Stimulated activated CD4-positive, alpha-beta T cell treated with anti-CD3 and anti-CD28 coated beads, Interleukin-12 subunit alpha, Interleukin-12 subunit beta, amount 100 ng/mL, for 48 hours (primary cell): ENCODE results near the gene STAC3.

ENCODE experiments used
- DNase-seq, 3 donors: peaks; one replicate each; pipeline ENCODE4 v3.0.0-alpha.2; 2020; ENCODE audit warnings: low read depth in 2 of 3, low spot score in 1 of 3

STAC3 gene

GRCh38 chr12:57211791-57212700 lies 38.9 kb downstream of the STAC3 start:
- DNase-seq, result no peak

DNA sequence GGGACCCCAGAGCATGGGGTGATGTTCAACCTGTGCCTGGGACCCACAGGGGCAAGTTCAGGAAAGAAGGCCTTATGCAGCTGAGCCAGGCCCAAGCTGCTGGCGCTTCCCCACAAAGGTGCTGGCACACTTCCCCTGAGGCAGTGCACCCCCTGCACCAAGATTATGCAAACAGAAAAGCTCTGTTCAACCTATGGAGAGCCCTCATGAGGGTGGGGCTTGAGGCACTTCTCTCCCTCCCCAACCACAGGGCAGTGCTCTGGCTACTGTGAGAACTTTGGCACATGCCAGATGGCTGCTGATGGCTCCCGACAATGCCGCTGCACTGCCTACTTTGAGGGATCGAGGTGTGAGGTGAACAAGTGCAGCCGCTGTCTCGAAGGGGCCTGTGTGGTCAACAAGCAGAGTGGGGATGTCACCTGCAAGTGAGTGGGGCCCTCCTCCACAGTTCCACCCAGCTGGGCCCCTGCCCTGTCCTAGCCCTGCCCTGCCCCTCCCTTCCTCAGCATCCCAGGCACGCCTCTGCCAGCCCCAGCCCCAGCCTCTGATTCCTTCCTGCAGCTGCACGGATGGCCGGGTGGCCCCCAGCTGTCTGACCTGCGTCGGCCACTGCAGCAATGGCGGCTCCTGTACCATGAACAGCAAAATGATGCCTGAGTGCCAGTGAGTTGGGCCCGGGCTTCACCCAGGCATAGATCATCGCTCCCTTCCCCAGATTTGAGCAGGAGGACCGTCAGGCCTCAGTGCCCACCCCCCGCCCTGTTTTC lies 39.9 kb downstream of the STAC3 start:
- DNase-seq, result no peak

GRCh38 chr12:57210461-57210860 lies 40.5 kb downstream of the STAC3 start:
- DNase-seq, result no peak

DNA sequence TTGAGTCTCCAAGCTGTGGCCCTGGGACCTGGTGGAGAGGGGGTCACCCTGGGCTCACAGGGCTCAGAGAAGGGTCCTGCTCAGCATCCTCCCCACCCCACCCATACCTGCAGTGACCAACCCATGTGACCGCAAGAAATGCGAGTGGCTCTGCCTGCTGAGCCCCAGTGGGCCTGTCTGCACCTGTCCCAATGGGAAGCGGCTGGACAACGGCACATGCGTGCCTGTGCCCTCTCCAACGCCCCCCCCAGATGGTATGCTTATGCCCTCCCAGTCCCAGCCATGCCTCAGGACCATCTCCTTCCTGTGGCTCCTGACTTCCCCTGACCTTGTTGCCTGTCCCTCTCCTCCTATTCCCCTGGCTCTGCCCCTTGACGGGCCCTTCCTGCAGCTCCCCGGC lies 41.1 kb downstream of the STAC3 start:
- DNase-seq, result no peak

GRCh38 chr12:57208631-57209282 lies 42.2 kb downstream of the STAC3 start:
- no peak for DNase-seq

DNA sequence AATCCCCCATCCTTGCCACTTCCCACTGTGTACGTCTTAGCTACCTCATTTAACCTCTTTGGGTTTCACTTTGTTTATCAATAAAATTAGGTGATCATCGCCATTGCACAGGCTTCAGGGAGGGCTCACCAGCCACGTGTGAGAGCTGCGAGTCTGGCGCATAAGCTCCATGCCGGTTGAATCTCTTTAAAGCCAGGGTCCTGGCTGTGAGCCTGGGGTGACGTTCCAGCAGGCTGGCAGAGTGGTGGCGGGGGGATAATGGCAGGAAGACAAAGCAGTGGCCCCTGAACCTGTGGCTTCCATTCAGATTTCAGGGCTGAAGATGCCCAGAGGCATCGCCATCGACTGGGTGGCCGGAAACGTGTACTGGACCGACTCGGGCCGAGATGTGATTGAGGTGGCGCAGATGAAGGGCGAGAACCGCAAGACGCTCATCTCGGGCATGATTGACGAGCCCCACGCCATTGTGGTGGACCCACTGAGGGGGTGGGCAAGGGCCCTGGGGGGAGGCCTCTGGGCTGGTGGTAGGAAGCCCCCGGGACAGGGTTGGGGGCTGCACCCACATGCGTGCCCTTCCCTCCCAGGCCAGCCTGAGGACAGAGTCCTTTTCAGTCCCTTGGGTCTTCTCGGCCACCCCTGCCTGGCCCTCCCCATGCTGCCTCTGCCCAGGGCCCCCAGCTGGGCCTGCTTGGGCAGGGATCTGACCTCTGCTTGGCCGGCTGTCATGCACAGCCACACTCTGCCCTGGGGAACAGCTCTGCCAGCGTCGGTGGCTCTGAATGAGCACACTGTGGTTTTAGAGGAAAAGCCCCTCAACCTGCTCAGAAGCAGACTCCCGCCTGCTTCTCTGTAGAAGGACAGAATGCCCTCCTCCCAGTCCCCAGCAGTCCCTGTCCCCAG lies 43.0 kb downstream of the STAC3 start:
- no peak for DNase-seq

GRCh38 chr12:57205931-57206330 lies 45.1 kb downstream of the STAC3 start:
- DNase-seq, result no peak

DNA sequence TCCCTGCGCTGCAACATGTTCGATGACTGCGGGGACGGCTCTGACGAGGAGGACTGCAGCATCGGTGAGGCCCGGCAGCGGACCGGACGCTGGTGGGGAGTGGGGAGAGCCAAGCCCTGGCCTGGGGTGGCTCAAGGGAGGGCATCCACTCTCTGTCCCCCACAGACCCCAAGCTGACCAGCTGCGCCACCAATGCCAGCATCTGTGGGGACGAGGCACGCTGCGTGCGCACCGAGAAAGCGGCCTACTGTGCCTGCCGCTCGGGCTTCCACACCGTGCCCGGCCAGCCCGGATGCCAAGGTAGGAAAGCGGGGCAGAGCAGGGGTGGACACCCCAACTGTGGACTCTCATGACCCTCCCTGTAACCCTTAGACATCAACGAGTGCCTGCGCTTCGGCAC lies 45.8 kb downstream of the STAC3 start:
- no peak for DNase-seq

DNA sequence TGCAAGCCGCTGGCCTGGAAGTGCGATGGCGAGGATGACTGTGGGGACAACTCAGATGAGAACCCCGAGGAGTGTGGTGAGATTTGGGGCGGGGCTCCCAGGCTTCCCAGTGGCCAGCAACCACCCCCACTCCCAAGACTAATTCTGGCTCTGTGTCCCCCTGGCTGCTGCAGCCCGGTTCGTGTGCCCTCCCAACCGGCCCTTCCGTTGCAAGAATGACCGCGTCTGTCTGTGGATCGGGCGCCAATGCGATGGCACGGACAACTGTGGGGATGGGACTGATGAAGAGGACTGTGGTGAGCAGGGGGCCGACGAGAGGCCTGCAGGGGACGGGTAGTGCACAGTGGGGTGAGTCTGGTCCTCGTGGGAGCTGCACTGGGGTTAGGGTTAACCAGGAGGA lies 46.5 kb downstream of the STAC3 start:
- no peak for DNase-seq

DNA sequence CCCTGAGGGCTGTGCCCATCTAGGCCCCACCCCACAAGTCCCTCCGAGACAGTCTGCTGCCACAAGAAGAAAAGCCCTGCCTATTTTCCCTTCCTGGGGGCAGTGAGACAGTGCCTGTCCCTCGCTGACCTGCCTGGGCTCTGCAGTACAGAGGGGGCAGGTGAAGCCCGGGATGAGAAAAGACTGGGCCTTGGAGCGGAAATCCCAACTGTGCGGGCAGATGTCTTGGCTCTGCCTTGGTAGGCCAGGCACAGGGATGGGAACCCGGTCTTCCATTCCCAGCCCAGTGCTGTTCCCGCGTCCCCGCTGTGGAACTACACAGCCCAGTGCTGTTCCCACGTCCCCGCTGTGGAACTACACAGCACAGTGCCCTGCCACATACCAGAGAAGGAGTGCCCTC lies 47.2 kb downstream of the STAC3 start:
- DNase-seq, result no peak

GRCh38 chr12:57203201-57203600 lies 47.8 kb downstream of the STAC3 start:
- DNase-seq, result no peak

GRCh38 chr12:57202321-57202720 lies 48.7 kb downstream of the STAC3 start:
- DNase-seq, result no peak

- no peak for DNase-seq
Observed at GRCh38 chr12:57201631-57202030, 49.4 kb downstream of the STAC3 start.

DNA sequence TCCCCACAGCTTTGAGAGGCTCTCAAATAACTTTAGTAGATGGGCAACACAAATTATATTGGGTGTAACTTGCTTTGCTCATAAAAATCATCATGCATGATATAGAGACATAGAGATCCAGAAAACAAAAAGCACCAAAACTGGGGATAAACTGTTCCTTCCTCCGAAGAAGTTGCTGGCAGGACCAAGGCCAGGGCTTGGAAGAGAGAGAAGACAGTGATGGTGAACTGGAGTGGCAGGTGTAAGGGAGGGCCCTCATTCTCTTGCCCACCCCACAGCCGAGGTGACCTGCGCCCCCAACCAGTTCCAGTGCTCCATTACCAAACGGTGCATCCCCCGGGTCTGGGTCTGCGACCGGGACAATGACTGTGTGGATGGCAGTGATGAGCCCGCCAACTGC lies 49.8 kb downstream of the STAC3 start:
- DNase-seq, result no peak

GRCh38 chr12:57200497-57200896 lies 50.5 kb downstream of the STAC3 start:
- no peak for DNase-seq

GRCh38 chr12:57199191-57199590 lies 51.8 kb downstream of the STAC3 start:
- DNase-seq, result no peak

DNA sequence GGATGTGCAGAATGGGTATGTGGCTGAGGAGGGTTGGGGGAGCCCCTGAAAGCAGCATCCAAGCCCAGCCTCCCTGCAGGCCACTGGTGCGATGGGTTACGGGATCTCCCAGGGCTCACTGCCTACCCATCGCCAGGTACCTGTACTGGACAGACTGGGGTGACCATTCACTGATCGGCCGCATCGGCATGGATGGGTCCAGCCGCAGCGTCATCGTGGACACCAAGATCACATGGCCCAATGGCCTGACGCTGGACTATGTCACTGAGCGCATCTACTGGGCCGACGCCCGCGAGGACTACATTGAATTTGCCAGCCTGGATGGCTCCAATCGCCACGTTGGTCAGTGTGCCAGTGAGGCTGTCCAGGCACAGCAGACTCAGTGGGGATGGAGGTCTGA lies 52.7 kb downstream of the STAC3 start:
- DNase-seq, result no peak

GRCh38 chr12:57196956-57197355 lies 54.0 kb downstream of the STAC3 start:
- DNase-seq, result no peak

- DNase-seq, result no peak
Observed at GRCh38 chr12:57196439-57196838, 54.5 kb downstream of the STAC3 start.

DNA sequence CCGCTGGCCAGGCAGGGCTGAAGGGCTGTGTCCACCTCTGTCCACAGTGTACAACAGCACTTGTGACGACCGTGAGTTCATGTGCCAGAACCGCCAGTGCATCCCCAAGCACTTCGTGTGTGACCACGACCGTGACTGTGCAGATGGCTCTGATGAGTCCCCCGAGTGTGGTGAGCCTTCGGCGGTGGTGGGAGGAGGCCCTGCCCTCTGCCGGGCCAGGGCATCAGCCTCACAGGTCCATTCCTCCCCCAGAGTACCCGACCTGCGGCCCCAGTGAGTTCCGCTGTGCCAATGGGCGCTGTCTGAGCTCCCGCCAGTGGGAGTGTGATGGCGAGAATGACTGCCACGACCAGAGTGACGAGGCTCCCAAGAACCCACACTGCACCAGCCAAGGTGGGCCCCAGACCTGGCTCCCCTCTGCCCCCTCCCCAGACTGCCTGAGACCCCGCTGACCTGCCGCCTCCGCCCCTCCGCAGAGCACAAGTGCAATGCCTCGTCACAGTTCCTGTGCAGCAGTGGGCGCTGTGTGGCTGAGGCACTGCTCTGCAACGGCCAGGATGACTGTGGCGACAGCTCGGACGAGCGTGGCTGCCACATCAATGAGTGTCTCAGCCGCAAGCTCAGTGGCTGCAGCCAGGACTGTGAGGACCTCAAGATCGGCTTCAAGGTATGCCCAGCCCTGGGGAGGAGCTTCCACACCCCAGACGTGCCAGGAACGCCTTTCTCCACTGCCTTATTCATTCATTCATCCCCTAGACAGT lies 55.2 kb downstream of the STAC3 start:
- DNase-seq, result no peak
